ENCODE results near the gene SCN3A. TPM values are rescaled to one million over a fixed set of nuclear protein-coding genes. Genes with fewer than 3 reads are reported as not detected.

Gene SCN3A
- total and polyA plus RNA-seq, 2 experiments from 2014 or later = 0.06 TPM; not detected in 1

DNA sequence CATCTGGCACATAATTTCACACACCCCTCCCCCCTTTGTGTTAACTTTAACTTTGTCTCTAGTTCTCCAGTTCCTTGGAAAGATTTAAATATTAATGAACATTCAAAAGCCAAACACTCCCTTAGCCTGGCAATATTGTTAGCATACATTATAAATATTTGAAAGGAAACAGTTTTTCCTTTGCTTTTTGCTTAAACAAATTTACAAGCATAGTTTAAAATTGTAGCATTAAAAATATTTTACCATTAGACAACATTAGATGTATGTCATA, 135.4 kb downstream of the SCN3A start:
- H3K4me1 ChIP-seq (ENCODE audit: low read depth) = peaks cover 17% of the 10 kb centered on the region
- DNase-seq (ENCODE audit: low read depth in 1 of 2, low spot score in 1 of 2) = no peak
- H3K36me3 ChIP-seq = no peaks in the 10 kb centered on the region
- no peaks in the 10 kb centered on the region for H3K27me3 ChIP-seq
- H3K27ac ChIP-seq = no peak overlapping the region
- H3K9me3 ChIP-seq (ENCODE audit: low read depth) = no peaks in the 10 kb centered on the region
- H3K4me3 ChIP-seq = no peak overlapping the region
- TF ChIP-seq, protein P1, sequence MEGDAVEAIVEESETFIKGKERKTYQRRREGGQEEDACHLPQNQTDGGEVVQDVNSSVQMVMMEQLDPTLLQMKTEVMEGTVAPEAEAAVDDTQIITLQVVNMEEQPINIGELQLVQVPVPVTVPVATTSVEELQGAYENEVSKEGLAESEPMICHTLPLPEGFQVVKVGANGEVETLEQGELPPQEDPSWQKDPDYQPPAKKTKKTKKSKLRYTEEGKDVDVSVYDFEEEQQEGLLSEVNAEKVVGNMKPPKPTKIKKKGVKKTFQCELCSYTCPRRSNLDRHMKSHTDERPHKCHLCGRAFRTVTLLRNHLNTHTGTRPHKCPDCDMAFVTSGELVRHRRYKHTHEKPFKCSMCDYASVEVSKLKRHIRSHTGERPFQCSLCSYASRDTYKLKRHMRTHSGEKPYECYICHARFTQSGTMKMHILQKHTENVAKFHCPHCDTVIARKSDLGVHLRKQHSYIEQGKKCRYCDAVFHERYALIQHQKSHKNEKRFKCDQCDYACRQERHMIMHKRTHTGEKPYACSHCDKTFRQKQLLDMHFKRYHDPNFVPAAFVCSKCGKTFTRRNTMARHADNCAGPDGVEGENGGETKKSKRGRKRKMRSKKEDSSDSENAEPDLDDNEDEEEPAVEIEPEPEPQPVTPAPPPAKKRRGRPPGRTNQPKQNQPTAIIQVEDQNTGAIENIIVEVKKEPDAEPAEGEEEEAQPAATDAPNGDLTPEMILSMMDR (IDR thresholded peaks at IDR 0.05; ENCODE audit: low read depth, low read length) = no peak

DNA sequence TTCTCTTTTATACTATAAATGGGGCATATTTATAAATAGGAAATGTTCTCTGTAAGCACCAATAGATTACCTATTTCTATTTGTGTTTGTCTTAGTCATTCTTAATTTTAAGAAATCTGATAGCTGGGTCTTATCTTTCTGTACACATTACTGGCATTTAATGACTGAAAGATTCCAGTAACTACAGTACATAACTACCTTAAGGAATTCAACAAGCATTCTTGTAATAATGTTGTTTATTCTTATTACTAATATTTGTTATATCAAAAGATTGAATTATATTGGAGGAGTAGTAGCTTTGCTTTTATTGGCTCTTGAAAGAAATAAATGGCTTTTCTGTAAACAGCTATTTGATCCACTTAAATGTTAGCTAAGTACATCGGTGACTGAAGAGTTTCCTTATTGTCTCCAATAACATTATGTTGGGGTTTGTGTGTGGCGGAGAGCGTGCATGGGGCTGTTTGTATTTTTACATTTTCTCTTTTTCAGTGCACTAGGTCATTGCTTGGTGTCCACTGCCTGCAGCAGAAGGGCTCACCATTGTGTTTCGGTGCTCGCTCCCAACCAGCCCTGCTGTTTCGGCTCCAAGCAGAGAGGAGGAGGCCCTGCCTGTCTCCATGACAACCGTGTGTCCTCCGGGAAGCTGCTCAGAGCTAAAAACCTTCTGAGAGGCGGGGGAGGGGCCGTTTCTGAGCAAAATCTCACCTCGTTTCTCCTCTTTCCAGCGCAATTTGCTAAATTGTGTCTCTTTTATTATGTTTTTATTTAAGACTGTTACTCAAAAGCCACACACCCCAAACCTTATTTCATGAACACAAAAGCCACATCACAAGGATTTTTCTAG, 136.0 kb downstream of the SCN3A start:
- Histone ChIP-seq H3K27me3 (no peaks in the 10 kb centered on the region), H3K27ac (no peak overlapping the region), H3K36me3 (no peaks in the 10 kb centered on the region), H3K4me1 (ENCODE audit: low read depth) (peaks cover 17% of the 10 kb centered on the region), H3K4me3 (no peak overlapping the region), H3K9me3 (ENCODE audit: low read depth) (no peaks in the 10 kb centered on the region)
- peak; percentile 67 to 93 for DNase-seq (ENCODE audit: low read depth in 1 of 2, low spot score in 1 of 2)
- TF ChIP-seq, protein P1 (IDR thresholded peaks at IDR 0.05; ENCODE audit: low read depth, low read length) = no peak

DNA sequence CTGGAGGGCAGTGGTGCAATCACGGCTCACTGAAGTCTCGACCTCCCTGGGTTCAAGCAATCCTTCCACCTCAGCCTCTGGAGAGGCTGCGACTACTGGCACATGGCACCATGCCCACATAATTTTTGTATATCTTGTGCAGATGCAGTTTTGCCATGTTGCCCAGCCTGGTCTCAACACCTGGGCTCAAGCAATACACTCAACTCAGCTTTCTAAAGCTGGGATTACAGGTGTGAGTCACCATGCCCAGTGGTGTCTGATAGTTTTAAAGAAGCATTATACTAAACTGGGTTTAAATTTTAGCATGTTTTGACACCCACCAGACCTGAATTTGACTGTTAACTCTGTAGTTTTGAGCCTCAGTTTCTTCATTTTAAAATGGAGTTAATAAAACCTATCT, 139.1 kb downstream of the SCN3A start:
- Histone ChIP-seq H3K36me3 (no peaks in the 10 kb centered on the region), H3K9me3 (ENCODE audit: low read depth) (no peaks in the 10 kb centered on the region)
- TF ChIP-seq, protein P1 (IDR thresholded peaks at IDR 0.05; ENCODE audit: low read depth, low read length) = no peak

DNA sequence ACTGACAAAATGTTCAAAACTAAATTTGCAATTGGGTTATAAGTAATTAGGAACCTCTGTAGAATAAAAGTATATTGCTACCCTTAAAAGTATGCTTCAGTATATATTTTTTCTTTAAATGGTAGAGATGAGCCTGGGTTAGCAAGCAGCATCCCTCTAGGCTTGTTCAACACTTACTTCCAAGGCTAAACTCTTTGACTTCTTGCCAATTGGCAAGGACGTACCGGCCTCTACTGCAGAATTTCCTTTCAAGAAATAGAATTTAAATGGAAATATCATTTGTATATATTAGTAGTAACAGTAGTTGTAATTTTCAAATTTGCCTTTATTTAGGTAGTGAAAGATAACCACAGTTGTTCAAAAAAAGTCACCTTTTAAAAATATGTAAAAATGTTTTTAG, 143.4 kb downstream of the SCN3A start:
- H3K27ac ChIP-seq = no peak overlapping the region
- no peaks in the 10 kb centered on the region for H3K36me3 ChIP-seq
- H3K9me3 ChIP-seq (ENCODE audit: low read depth) = no peaks in the 10 kb centered on the region
- no peak overlapping the region for H3K4me3 ChIP-seq
- H3K4me1 ChIP-seq (ENCODE audit: low read depth) = peaks cover 9% of the 10 kb centered on the region
- H3K27me3 ChIP-seq = no peaks in the 10 kb centered on the region
- DNase-seq (ENCODE audit: low read depth in 1 of 2, low spot score in 1 of 2) = no peak
- TF ChIP-seq, protein P1 (IDR thresholded peaks at IDR 0.05; ENCODE audit: low read depth, low read length) = no peak

More for the DNA sequence above, 139.1 kb downstream of the SCN3A start:
- no peak overlapping the region for H3K4me3 ChIP-seq
- DNase-seq (ENCODE audit: low read depth in 1 of 2, low spot score in 1 of 2) = no peak
- H3K4me1 ChIP-seq (ENCODE audit: low read depth) = peaks cover 17% of the 10 kb centered on the region
- no peak overlapping the region for H3K27ac ChIP-seq
- H3K27me3 ChIP-seq = no peaks in the 10 kb centered on the region

DNA sequence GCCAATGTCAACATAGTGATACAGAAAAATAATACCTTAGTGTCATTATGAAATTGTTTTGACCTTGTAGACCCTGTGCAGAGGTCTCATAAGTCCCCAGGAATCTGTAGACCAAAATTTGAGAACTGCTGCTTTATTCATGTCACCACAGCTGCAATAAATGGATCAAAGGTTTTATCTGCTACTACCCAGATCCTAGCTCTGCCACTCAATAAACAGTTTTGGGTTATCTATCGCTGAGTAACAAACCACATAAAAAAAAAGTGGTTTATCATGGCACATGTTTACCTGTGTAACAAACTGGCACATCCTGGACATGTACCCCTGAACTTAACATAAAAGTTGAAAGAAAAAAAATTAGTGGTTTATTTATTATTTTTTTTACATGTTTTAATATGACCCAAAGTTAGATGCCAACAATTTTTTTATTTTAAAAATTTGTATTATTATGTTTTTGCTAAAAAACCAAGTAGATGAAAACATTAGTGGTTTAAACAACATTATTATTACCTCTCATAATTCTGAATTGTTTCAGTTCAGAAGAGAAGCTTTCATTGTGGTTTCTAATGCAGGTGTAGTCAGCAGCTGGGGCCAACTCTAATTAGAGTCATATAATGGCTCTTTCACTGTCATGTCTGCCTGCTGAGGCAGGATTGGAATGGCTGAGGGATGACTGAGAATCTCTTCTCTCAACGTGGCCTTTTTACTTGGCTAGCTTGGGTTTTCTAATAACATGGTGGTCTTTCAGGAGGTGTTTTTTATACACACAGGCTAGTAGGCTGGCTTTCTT, 145.2 kb downstream of the SCN3A start:
- TF ChIP-seq, protein P1 (IDR thresholded peaks at IDR 0.05; ENCODE audit: low read depth, low read length) = no peak
- no peak for DNase-seq (ENCODE audit: low read depth in 1 of 2, low spot score in 1 of 2)
- Histone ChIP-seq H3K27me3 (no peaks in the 10 kb centered on the region), H3K9me3 (ENCODE audit: low read depth) (no peaks in the 10 kb centered on the region), H3K4me1 (ENCODE audit: low read depth) (peaks cover 23% of the 10 kb centered on the region), H3K27ac (no peak overlapping the region), H3K36me3 (no peaks in the 10 kb centered on the region), H3K4me3 (no peak overlapping the region)
